MM.1S (cell line): ENCODE data around the gene ARL15.

ENCODE experiments used
- DNase-seq: peaks from one replicate; pipeline ENCODE4 v3.0.0-alpha.2; 2015
- H2AFZ ChIP-seq: fragments of 300-600 bp; sonication (generic); 2 replicates; pipeline ENCODE4 v1.6.0; 2016; ENCODE audit warnings: antibody characterized with exemption, low read length
- H3F3A ChIP-seq: fragments of 300-600 bp; sonication (generic); 2 replicates; pipeline ENCODE4 v1.6.1; 2016; ENCODE audit warnings: mild to moderate bottlenecking, antibody characterized with exemption, low read length, moderate library complexity, mixed read lengths; ENCODE audit not compliant: insufficient read depth
- H3K27ac ChIP-seq: fragments of 300-600 bp; sonication (generic); 2 replicates; pipeline ENCODE4 v1.5.1; 2016; ENCODE audit warnings: mild to moderate bottlenecking, low read length
- H3K27me3 ChIP-seq: fragments of 300-600 bp; sonication (generic); replicated peaks from 2 replicates; pipeline ENCODE4 v1.6.0; 2016; ENCODE audit warnings: low read length; ENCODE audit not compliant: insufficient read depth
- H3K36me3 ChIP-seq: fragments of 300-600 bp; sonication (generic); replicated peaks from 2 replicates; pipeline ENCODE4 v1.6.1; 2016; ENCODE audit warnings: mild to moderate bottlenecking, low read length, mixed read lengths; ENCODE audit not compliant: insufficient read depth
- H3K4me1 ChIP-seq: fragments of 300-600 bp; sonication (generic); 2 replicates; pipeline ENCODE4 v1.6.1; 2016; ENCODE audit warnings: low read length, mixed read lengths
- H3K4me2 ChIP-seq: fragments of 300-600 bp; sonication (generic); 2 replicates; pipeline ENCODE4 v1.6.0; 2016; ENCODE audit warnings: low read depth, low read length
- H3K4me3 ChIP-seq: fragments of 300-600 bp; sonication (generic); 2 replicates; pipeline ENCODE4 v1.5.1; 2016; ENCODE audit warnings: low read length, mixed read lengths
- H3K79me2 ChIP-seq: fragments of 300-600 bp; sonication (generic); 2 replicates; pipeline ENCODE4 v1.6.1; 2016; ENCODE audit warnings: mixed run types, low read length, mixed read lengths
- H3K9ac ChIP-seq: fragments of 300-600 bp; sonication (generic); 2 replicates; pipeline ENCODE4 v1.6.1; 2016; ENCODE audit warnings: low read length, mixed read lengths
- H3K9me2 ChIP-seq: fragments of 300-600 bp; sonication (generic); replicated peaks from 2 replicates; pipeline ENCODE4 v1.6.1; 2016; ENCODE audit warnings: mild to moderate bottlenecking, low read length, mixed read lengths; ENCODE audit not compliant: insufficient read depth
- H3K9me3 ChIP-seq: fragments of 300-600 bp; sonication (generic); replicated peaks from 2 replicates; pipeline ENCODE4 v1.6.1; 2016; ENCODE audit warnings: mild to moderate bottlenecking, low read length, mixed read lengths; ENCODE audit not compliant: insufficient read depth
- H4K20me1 ChIP-seq: fragments of 300-600 bp; sonication (generic); 2 replicates; pipeline ENCODE4 v1.6.1; 2016; ENCODE audit warnings: mild to moderate bottlenecking, low read length, moderate library complexity, mixed read lengths; ENCODE audit not compliant: insufficient read depth
- EZH2 ChIP-seq: fragments of 300-600 bp; sonication (generic); optimal IDR thresholded peaks from 2 replicates; pipeline ENCODE3; 2017; ENCODE audit warnings: low read depth, mild to moderate bottlenecking, antibody characterized with exemption, low read length, mixed read lengths
- EZH2phosphoT487 ChIP-seq: fragments of 300-600 bp; sonication (generic); IDR thresholded peaks from 2 replicates; pipeline ENCODE4 v1.6.1; 2018; ENCODE audit warnings: antibody characterized with exemption, low read length
- TF ChIP-seq, protein P1 (sequence below): fragments of 300-600 bp; sonication (generic); IDR thresholded peaks from 2 replicates; pipeline ENCODE4 v1.5.1; 2016; ENCODE audit warnings: antibody characterized with exemption, low read length, mixed read lengths

The ARL15 gene

DNA sequence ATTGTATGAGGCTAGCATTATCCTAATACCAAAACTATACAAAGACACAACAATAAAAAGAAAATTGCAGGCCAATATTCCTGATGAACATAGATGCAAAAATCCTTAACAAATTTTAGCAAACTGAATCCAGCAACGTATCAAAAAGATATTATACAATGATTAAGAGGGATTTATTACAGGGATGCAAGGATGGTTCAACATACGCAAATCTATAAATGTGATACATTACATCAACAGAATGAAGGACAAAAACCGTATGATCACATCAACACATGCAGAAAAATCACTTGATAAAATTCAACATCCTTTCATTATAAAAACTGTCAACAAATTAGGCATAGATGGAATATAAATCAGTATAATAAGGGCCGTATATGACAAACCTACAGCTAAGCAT lies 27.1 kb upstream of the ARL15 start:
- Histone ChIP-seq H3K4me1 (no peaks in the 10 kb centered on the region), H3K36me3 (no peaks in the 10 kb centered on the region), H3K79me2 (no peaks in the 10 kb centered on the region), H3K9ac (no peak overlapping the region), H3K9me2 (no peaks in the 10 kb centered on the region), H3K9me3 (no peaks in the 10 kb centered on the region), H3K27me3 (no peaks in the 10 kb centered on the region), H2AFZ (no peak overlapping the region), H3K4me2 (no peak overlapping the region), H3K4me3 (no peak overlapping the region), H3K27ac (no peak overlapping the region), H3F3A (no peaks in the 10 kb centered on the region), H4K20me1 (no peaks in the 10 kb centered on the region; the same call in 1 of the 2 replicates)
- TF ChIP-seq, protein P1, sequence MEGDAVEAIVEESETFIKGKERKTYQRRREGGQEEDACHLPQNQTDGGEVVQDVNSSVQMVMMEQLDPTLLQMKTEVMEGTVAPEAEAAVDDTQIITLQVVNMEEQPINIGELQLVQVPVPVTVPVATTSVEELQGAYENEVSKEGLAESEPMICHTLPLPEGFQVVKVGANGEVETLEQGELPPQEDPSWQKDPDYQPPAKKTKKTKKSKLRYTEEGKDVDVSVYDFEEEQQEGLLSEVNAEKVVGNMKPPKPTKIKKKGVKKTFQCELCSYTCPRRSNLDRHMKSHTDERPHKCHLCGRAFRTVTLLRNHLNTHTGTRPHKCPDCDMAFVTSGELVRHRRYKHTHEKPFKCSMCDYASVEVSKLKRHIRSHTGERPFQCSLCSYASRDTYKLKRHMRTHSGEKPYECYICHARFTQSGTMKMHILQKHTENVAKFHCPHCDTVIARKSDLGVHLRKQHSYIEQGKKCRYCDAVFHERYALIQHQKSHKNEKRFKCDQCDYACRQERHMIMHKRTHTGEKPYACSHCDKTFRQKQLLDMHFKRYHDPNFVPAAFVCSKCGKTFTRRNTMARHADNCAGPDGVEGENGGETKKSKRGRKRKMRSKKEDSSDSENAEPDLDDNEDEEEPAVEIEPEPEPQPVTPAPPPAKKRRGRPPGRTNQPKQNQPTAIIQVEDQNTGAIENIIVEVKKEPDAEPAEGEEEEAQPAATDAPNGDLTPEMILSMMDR: no peak
- TF ChIP-seq EZH2phosphoT487 (no peak), EZH2 (no peak)
- DNase-seq: no peak

DNA sequence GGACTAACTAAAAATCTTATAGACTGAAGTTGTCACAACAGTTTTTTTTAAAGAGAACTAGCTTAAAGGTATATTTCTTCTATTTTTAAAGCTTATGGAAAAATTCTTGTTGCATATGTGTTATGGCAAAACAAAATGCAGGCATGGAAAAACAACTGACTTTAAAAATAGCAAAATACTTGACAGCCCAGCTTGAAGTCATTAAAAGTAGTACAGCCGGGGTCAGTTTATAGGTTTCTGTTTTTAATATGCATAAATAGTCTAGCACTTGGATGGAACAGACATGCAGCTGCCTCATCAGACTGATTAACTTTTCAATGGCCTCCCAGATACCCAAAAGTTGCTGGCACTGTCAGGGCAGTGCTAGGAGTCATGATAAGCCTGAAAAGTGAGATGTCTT lies 22.3 kb upstream of the ARL15 start:
- no peaks in the 10 kb centered on the region for H4K20me1 ChIP-seq
- no peaks in the 10 kb centered on the region for H3K9me2 ChIP-seq
- H3K27me3 ChIP-seq: no peaks in the 10 kb centered on the region

DNA sequence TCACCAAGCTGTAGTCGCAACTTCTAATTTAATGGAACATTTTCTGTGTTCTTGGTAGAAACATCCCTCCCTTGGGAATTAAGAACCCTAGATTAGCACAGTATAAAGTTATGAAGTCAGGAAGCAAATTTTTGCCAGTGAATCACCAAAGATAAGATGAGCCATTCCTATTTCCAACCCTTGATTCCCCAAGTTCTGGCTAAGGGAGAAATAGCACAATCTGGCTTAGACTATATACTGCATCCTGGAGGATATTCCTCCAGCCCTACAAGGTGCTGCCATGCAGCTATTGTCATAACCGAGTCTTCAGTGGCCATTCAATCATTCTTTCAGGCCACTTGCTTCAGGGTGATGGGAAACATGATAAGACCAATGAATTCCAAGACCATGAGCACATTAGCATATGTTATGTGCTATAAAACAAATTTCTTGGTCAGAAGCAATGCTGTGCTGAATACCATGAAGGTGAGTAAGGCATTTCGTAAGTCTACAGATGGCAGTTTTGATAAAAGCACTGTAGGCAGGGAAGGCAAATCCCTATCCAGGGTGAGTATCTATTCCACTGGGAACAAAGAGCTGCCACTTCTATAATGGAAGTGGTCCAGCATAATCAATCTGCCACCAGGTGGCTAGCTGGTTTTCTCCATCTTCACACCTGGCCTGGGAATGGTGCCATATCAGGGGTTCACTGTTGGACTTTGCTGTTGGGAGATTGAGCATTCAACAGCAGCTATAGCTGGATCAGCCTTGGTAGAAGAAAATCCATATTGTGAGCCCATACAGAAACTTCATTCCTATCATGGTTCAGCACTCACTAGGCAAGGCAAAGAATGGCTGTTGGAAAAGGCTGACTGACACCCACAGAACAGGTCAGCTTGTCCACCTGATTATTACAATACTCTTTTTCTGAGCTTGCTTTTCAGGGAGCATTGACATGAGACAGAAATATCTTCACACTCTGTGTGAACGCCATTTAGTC lies 19.6 kb upstream of the ARL15 start:
- TF ChIP-seq, protein P1: no peak
- TF ChIP-seq EZH2phosphoT487 (no peak), EZH2 (no peak)
- Histone ChIP-seq H3K4me1 (peaks cover 11% of the 10 kb centered on the region), H3K4me2 (no peak overlapping the region), H3F3A (no peaks in the 10 kb centered on the region), H3K27ac (no peak overlapping the region), H4K20me1 (no peaks in the 10 kb centered on the region), H3K9me3 (no peaks in the 10 kb centered on the region), H3K9ac (no peak overlapping the region), H3K79me2 (no peaks in the 10 kb centered on the region), H3K4me3 (no peak overlapping the region), H3K36me3 (no peaks in the 10 kb centered on the region), H3K9me2 (no peaks in the 10 kb centered on the region), H3K27me3 (no peaks in the 10 kb centered on the region), H2AFZ (no peak overlapping the region)
- DNase-seq: no peak

More for the DNA sequence above, 22.3 kb upstream of the ARL15 start:
- Histone ChIP-seq H2AFZ (no peak overlapping the region), H3K36me3 (no peaks in the 10 kb centered on the region), H3K27ac (no peak overlapping the region), H3K79me2 (no peaks in the 10 kb centered on the region), H3K9ac (no peak overlapping the region), H3K9me3 (no peaks in the 10 kb centered on the region), H3F3A (no peaks in the 10 kb centered on the region), H3K4me1 (no peaks in the 10 kb centered on the region), H3K4me2 (no peak overlapping the region), H3K4me3 (no peak overlapping the region)
- TF ChIP-seq EZH2 (no peak), EZH2phosphoT487 (no peak)
- TF ChIP-seq, protein P1: no peak
- no peak for DNase-seq
